ENCODE results near the gene COL5A1.

COL5A1 gene

DNA sequence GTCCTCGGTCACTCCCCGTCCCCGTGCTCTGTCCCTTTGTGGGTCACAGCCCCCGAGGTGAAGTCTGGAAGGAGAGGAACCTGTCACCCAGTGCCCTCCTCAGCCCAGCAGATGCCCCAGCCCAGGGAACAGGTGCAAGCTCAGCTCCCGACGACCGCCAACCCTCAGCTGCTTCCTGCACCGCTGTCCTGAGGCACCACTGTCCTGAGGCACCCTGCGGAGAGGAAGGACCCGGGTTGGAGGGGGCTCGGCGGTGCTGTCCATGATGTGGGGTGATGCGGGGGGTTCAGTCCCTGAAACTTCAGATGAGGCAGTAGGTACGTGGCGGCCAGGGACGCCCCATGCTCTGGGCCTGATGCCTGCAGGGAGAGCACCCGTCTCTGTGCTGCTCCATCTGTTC is 81.4 kb downstream of the COL5A1 start:
- no peak overlapping the region for H3K27ac ChIP-seq
- TF ChIP-seq CTCF (conservative IDR thresholded peaks at IDR 0.05) = no peak
- no peak for TF ChIP-seq ZFX (IDR thresholded peaks at IDR 0.05)

- H3K27ac ChIP-seq = no peak overlapping the region
- no peak for TF ChIP-seq ZFX (IDR thresholded peaks at IDR 0.05)
- no peak for TF ChIP-seq CTCF (conservative IDR thresholded peaks at IDR 0.05)
Observed at GRCh38 chr9:134723491-134724190, 82.0 kb downstream of the COL5A1 start.

DNA sequence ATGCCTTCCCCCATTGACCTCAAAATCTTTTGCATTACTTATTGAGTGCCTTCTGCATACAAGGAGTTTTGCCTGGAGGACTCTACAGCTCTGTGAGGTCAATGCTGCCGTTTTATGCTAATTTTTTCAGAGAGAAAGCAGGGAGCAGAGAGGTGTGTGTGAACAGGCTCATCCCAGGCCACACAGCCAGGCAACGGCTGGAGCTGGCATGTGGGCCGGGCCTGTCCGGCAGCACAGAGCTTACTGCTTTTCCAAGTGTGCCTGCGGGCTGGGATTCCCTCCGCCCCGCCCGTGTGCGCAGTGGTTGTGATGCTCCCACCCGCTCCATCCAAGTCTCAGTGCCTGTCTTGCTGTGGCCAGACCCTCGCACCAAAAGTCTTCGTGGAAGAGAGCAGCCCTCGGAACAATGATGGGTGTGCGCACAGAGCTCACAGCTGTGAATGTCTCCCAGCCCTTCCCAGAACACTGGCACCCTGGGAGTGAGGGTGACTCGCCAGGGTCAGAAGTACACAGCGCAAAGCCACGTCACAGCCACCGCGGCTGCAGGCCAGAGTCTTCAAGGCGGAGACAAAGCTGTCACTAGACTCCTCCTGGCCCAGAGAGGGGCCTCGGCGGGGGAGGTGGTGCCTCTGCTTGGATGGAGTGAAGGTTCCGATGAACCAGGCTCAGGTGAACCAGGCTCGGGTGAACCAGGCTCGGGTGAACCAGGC is 82.8 kb downstream of the COL5A1 start:
- H3K27ac ChIP-seq = no peak overlapping the region
- TF ChIP-seq ZFX (IDR thresholded peaks at IDR 0.05) = no peak
- TF ChIP-seq CTCF (conservative IDR thresholded peaks at IDR 0.05) = no peak

DNA sequence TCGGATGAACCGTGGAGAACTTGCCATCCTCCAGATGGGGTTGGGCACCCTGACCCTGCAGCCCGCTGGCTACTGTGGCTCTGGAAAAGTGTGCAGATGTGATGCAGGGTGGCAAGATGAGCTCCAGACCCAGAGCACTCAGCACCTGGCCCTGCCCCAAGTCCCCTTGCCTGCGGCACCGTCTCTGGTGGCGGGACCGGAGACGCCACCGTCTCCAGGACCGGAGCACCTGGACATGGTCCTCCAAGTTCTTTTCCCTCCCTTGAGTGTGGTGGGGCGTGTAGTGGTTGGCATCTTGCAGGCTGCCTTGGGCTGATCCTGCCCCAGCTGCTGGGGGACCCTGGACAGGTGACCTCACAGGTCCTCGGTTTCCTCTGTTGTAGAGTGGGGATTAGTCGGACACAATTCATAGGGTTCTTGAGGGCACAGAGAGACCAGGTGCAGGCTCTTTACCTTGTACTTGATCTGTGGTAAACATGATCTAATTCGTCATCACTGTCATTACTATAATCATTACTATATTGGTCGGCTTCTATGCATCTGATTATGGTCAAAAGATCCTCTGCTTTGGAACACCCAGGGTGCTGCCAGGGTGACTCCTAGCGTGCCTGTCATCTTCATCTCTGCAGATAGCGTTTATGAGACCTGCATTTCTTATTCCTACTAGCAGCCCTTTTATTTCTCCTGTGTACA is 83.5 kb downstream of the COL5A1 start:
- TF ChIP-seq ZFX (IDR thresholded peaks at IDR 0.05) = no peak
- TF ChIP-seq CTCF (conservative IDR thresholded peaks at IDR 0.05) = no peak
- no peak overlapping the region for H3K27ac ChIP-seq

- TF ChIP-seq ZFX (IDR thresholded peaks at IDR 0.05) = no peak
- no peak for TF ChIP-seq CTCF (conservative IDR thresholded peaks at IDR 0.05)
- no peak overlapping the region for H3K27ac ChIP-seq
Observed at GRCh38 chr9:134725605-134725940, 84.0 kb downstream of the COL5A1 start.

- TF ChIP-seq CTCF (conservative IDR thresholded peaks at IDR 0.05) = no peak
- H3K27ac ChIP-seq = no peak overlapping the region
Observed at GRCh38 chr9:134726026-134726721, 84.6 kb downstream of the COL5A1 start.

- TF ChIP-seq CTCF (conservative IDR thresholded peaks at IDR 0.05) (no peak), ZFX (IDR thresholded peaks at IDR 0.05) (no peak)
- H3K27ac ChIP-seq = no peak overlapping the region
Observed at GRCh38 chr9:134726722-134727034, 85.1 kb downstream of the COL5A1 start.

All from C4-2B (cell line).